GM23338 (cell line): ENCODE results near the gene METTL18.

Experiments used
- CREB1 ChIP-seq: fragments of 250-450 bp; sonication (Bioruptor Pico); IDR thresholded peaks from 2 replicates; pipeline ENCODE4 v1.5.0; 2020; ENCODE audit warnings: low read depth, mild to moderate bottlenecking, moderate library complexity
- CTCF ChIP-seq, 2 experiments: fragments of 200-600 bp in 1 of 2; sonication (generic) in 1 of 2; conservative IDR thresholded peaks; 2 replicates each; pipeline versions ENCODE4 v1.5.1 to v1.6.1; 2016 to 2017; ENCODE audit warnings: antibody characterized with exemption in 2 of 2, low read depth in 2 of 2, mild to moderate bottlenecking in 2 of 2, moderate library complexity in 1 of 2
- ETS1 ChIP-seq: IDR thresholded peaks from 2 replicates; pipeline ENCODE4 v1.6.1; 2016; ENCODE audit warnings: antibody characterized with exemption
- EZH2 ChIP-seq: fragments of 200-600 bp; sonication (generic); IDR thresholded peaks from one replicate; pipeline ENCODE4 v1.8.0; 2017; ENCODE audit warnings: antibody characterized with exemption, mild to moderate bottlenecking, low read depth; ENCODE audit not compliant: unreplicated experiment
- EZH2phosphoT487 ChIP-seq: fragments of 200-600 bp; sonication (generic); IDR thresholded peaks from one replicate; pipeline ENCODE4 v1.8.1; 2018; ENCODE audit warnings: antibody characterized with exemption; ENCODE audit not compliant: unreplicated experiment
- JUNB ChIP-seq: IDR thresholded peaks from one replicate; pipeline ENCODE4 v1.6.1; 2016; ENCODE audit warnings: antibody characterized with exemption; ENCODE audit not compliant: unreplicated experiment
- NANOG ChIP-seq: IDR thresholded peaks from 2 replicates; pipeline ENCODE4 v1.6.1; 2016; ENCODE audit warnings: antibody characterized with exemption, borderline replicate concordance
- POLR2AphosphoS5 ChIP-seq: IDR thresholded peaks from 2 replicates; pipeline ENCODE4 v1.6.1; 2016; ENCODE audit warnings: antibody characterized with exemption, low read depth
- REST ChIP-seq: IDR thresholded peaks from one replicate; pipeline ENCODE4 v1.6.1; 2018; ENCODE audit warnings: antibody characterized with exemption; ENCODE audit not compliant: unreplicated experiment
- STAT1 ChIP-seq: IDR thresholded peaks from one replicate; pipeline ENCODE4 v1.6.1; 2016; ENCODE audit warnings: antibody characterized with exemption; ENCODE audit not compliant: unreplicated experiment
- ZNF114 ChIP-seq: fragments of 250-450 bp; sonication (Bioruptor Pico); IDR thresholded peaks from 2 replicates; pipeline ENCODE4 v1.5.0; 2020; ENCODE audit warnings: mild to moderate bottlenecking, moderate library complexity
- ZNF331 ChIP-seq: fragments of 250-450 bp; sonication (Bioruptor Pico); IDR thresholded peaks from 2 replicates; pipeline ENCODE4 v1.5.0; 2020; ENCODE audit warnings: low read depth, mild to moderate bottlenecking, moderate library complexity
- TF ChIP-seq, protein P1 (sequence below): fragments of 250-450 bp; sonication (Bioruptor Pico); IDR thresholded peaks from 2 replicates; pipeline ENCODE4 v1.5.0; 2020; ENCODE audit warnings: mild to moderate bottlenecking, moderate library complexity

DNA sequence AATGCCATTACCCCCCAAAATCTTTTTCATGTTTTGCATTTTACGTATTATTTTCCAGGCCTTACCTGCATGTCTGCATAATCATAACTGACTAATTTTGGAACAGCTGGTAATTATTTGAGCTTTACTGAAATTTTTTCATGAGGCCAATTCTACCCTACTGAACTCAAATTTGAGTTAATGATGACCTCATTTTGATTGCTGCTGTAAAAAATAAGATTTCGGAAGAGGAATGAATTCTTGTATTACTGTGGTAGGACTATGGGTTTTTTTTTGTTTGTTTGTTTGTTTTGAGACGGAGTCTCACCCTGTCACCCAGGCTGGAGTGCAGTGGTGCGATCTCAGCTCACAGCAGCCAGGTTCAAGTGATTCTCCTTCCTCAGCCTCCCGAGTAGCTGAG lies 2.6 kb upstream of the METTL18 start:
- TF ChIP-seq EZH2 (no peak), CTCF (conservative IDR thresholded peaks at IDR 0.05; ENCODE audit: low read depth in 2 of 2) (no peak), ZNF331 (CRISPR knock-in tag) (no peak), POLR2AphosphoS5 (no peak), JUNB (no peak), CREB1 (CRISPR knock-in tag) (no peak), EZH2phosphoT487 (no peak), NANOG (no peak), REST (no peak), ETS1 (no peak), STAT1 (no peak), ZNF114 (CRISPR knock-in tag) (no peak)
- TF ChIP-seq, protein P1, sequence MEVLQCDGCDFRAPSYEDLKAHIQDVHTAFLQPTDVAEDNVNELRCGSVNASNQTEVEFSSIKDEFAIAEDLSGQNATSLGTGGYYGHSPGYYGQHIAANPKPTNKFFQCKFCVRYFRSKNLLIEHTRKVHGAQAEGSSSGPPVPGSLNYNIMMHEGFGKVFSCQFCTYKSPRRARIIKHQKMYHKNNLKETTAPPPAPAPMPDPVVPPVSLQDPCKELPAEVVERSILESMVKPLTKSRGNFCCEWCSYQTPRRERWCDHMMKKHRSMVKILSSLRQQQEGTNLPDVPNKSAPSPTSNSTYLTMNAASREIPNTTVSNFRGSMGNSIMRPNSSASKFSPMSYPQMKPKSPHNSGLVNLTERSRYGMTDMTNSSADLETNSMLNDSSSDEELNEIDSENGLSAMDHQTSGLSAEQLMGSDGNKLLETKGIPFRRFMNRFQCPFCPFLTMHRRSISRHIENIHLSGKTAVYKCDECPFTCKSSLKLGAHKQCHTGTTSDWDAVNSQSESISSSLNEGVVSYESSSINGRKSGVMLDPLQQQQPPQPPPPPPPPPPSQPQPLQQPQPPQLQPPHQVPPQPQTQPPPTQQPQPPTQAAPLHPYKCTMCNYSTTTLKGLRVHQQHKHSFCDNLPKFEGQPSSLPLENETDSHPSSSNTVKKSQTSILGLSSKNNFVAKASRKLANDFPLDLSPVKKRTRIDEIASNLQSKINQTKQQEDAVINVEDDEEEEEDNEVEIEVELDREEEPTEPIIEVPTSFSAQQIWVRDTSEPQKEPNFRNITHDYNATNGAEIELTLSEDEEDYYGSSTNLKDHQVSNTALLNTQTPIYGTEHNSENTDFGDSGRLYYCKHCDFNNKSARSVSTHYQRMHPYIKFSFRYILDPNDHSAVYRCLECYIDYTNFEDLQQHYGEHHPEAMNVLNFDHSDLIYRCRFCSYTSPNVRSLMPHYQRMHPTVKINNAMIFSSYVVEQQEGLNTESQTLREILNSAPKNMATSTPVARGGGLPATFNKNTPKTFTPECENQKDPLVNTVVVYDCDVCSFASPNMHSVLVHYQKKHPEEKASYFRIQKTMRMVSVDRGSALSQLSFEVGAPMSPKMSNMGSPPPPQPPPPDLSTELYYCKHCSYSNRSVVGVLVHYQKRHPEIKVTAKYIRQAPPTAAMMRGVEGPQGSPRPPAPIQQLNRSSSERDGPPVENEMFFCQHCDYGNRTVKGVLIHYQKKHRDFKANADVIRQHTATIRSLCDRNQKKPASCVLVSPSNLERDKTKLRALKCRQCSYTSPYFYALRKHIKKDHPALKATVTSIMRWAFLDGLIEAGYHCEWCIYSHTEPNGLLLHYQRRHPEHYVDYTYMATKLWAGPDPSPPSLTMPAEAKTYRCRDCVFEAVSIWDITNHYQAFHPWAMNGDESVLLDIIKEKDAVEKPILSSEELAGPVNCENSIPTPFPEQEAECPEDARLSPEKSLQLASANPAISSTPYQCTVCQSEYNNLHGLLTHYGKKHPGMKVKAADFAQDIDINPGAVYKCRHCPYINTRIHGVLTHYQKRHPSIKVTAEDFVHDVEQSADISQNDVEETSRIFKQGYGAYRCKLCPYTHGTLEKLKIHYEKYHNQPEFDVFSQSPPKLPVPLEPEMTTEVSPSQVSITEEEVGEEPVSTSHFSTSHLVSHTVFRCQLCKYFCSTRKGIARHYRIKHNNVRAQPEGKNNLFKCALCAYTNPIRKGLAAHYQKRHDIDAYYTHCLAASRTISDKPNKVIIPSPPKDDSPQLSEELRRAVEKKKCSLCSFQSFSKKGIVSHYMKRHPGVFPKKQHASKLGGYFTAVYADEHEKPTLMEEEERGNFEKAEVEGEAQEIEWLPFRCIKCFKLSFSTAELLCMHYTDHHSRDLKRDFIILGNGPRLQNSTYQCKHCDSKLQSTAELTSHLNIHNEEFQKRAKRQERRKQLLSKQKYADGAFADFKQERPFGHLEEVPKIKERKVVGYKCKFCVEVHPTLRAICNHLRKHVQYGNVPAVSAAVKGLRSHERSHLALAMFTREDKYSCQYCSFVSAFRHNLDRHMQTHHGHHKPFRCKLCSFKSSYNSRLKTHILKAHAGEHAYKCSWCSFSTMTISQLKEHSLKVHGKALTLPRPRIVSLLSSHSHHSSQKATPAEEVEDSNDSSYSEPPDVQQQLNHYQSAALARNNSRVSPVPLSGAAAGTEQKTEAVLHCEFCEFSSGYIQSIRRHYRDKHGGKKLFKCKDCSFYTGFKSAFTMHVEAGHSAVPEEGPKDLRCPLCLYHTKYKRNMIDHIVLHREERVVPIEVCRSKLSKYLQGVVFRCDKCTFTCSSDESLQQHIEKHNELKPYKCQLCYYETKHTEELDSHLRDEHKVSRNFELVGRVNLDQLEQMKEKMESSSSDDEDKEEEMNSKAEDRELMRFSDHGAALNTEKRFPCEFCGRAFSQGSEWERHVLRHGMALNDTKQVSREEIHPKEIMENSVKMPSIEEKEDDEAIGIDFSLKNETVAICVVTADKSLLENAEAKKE (CRISPR knock-in tag), result no peak
